Measurements from ENCODE around the gene POLR1B. TPM values are rescaled to one million over a fixed set of nuclear protein-coding genes. Genes with fewer than 3 reads are reported as not detected.

POLR1B gene, protein sequence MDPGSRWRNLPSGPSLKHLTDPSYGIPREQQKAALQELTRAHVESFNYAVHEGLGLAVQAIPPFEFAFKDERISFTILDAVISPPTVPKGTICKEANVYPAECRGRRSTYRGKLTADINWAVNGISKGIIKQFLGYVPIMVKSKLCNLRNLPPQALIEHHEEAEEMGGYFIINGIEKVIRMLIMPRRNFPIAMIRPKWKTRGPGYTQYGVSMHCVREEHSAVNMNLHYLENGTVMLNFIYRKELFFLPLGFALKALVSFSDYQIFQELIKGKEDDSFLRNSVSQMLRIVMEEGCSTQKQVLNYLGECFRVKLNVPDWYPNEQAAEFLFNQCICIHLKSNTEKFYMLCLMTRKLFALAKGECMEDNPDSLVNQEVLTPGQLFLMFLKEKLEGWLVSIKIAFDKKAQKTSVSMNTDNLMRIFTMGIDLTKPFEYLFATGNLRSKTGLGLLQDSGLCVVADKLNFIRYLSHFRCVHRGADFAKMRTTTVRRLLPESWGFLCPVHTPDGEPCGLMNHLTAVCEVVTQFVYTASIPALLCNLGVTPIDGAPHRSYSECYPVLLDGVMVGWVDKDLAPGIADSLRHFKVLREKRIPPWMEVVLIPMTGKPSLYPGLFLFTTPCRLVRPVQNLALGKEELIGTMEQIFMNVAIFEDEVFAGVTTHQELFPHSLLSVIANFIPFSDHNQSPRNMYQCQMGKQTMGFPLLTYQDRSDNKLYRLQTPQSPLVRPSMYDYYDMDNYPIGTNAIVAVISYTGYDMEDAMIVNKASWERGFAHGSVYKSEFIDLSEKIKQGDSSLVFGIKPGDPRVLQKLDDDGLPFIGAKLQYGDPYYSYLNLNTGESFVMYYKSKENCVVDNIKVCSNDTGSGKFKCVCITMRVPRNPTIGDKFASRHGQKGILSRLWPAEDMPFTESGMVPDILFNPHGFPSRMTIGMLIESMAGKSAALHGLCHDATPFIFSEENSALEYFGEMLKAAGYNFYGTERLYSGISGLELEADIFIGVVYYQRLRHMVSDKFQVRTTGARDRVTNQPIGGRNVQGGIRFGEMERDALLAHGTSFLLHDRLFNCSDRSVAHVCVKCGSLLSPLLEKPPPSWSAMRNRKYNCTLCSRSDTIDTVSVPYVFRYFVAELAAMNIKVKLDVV
- total RNA-seq (2022) = 36.4 and 36.9 TPM in 2 replicates
- percentile 85 among the genes with signal in this experiment for Bru-seq, nascent RNA
- BruChase-seq, experiment 1, labeled RNA remaining after a 6-hour chase = percentile 78 among the genes with signal in this experiment
- percentile 84 among the genes with signal in this experiment for BruChase-seq, experiment 2, labeled RNA remaining after a 2-hour chase
- long read RNA-seq, full-length matches to known transcripts = 25 of 31 reads
- long read RNA-seq, partial matches to known transcripts = 2 of 31 reads
- long read RNA-seq, other reads (novel, unspliced or antisense) = 4 of 31 reads

DNA sequence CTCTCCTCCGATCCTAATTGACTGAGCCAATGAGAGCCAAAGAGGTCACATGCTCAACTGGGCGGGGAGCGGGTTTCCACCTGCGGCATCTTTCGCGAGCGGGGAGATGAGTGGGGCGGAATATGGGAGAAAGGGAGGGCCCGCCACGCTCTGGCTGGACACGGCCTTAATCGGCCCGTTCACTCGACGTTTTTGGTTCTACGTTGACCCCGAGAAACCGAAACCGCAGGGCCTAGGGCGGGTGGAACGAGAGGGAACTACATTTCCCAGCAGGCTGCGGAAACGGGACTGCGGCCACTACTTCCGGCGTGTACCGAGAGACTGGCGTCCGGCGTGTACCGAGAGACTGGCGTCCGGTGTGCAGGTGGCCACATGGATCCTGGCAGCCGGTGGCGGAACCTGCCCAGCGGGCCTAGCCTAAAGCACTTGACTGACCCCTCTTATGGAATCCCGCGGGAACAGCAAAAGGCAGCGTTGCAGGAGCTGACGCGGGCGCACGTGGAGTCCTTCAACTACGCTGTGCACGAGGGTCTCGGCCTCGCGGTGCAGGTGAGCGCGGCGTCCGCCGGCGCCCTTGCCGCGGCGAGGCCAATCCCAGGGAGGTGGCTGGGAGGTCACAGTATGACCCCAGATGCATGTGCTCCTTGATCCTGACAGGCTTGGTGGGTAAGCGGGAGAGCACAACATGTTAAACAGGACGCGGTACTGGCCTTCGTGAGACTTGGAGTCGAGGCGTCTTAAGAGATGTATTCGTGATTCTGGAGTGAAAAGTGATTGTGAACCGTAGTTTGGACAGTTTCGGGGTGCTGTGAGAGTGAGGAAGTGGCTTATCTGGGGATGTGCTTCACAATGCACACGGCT, at the start of gene POLR1B:
Gene POLR1B, plus strand, starts transcription at position 343 of the 861 bp plus-strand sequence. Its CDS starts 30 bp downstream, at position 373.
- intact Hi-C loops (cut with micrococcal nuclease; ENCODE audit: unreplicated experiment) = no loop called here
- no TSS peak for BruUV-seq (replicated peaks)
- no peaks in the 10 kb centered on the region for H3K27me3 Mint-ChIP-seq (ENCODE audit: unreplicated experiment)

DNA sequence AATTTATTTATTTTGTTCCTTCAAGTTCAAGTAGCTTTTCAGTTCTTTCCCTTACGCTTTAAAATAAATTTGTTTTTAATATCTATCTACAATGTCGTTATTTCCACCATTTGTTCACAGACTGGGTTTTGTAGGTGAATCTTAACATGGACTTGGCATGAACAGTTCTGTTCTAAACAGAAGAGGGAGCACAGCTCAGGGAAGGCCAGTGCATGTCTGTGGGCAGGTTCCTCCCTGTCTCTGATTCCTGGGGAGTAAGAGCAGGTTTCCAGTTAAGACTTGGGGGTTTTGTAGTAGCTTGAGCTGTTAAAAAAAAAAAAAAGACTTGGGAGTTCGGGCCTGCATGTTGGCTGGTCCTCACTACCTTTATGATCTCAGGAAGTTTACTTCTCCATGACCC, 49.2 kb upstream of the POLR1B start:
- Mint-ChIP-seq H3K4me1 (ENCODE audit: low read depth, unreplicated experiment) (no peaks in the 10 kb centered on the region), H3K27ac (ENCODE audit: unreplicated experiment) (no peak overlapping the region), H3K27me3 (ENCODE audit: unreplicated experiment) (no peaks in the 10 kb centered on the region), H3K9me3 (ENCODE audit: low read depth, unreplicated experiment) (no peaks in the 10 kb centered on the region), H3K36me3 (ENCODE audit: insufficient read depth, unreplicated experiment) (no peaks in the 10 kb centered on the region), H3K4me3 (ENCODE audit: low read depth, unreplicated experiment) (no peak overlapping the region)
- intact Hi-C loops (cut with micrococcal nuclease; ENCODE audit: unreplicated experiment) = no loop called here
- no peak for DNase-seq
- BruUV-seq (replicated peaks) = no TSS peak
- TF ChIP-seq, protein P1, sequence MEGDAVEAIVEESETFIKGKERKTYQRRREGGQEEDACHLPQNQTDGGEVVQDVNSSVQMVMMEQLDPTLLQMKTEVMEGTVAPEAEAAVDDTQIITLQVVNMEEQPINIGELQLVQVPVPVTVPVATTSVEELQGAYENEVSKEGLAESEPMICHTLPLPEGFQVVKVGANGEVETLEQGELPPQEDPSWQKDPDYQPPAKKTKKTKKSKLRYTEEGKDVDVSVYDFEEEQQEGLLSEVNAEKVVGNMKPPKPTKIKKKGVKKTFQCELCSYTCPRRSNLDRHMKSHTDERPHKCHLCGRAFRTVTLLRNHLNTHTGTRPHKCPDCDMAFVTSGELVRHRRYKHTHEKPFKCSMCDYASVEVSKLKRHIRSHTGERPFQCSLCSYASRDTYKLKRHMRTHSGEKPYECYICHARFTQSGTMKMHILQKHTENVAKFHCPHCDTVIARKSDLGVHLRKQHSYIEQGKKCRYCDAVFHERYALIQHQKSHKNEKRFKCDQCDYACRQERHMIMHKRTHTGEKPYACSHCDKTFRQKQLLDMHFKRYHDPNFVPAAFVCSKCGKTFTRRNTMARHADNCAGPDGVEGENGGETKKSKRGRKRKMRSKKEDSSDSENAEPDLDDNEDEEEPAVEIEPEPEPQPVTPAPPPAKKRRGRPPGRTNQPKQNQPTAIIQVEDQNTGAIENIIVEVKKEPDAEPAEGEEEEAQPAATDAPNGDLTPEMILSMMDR (IDR thresholded peaks at IDR 0.05; ENCODE audit: unreplicated experiment) = no peak
- CTCF ChIA-PET = no interaction called here

More for the DNA sequence above, at the start of gene POLR1B:
- TF ChIP-seq, protein P1 (IDR thresholded peaks at IDR 0.05; ENCODE audit: unreplicated experiment) = no peak
- Mint-ChIP-seq H3K36me3 (ENCODE audit: insufficient read depth, unreplicated experiment) (peaks cover 5% of the 10 kb centered on the region), H3K4me1 (ENCODE audit: low read depth, unreplicated experiment) (peaks cover 5% of the 10 kb centered on the region), H3K4me3 (ENCODE audit: low read depth, unreplicated experiment) (no peak within 1 kb of the TSS), H3K9me3 (ENCODE audit: low read depth, unreplicated experiment) (no peaks in the 10 kb centered on the region), H3K27ac (ENCODE audit: unreplicated experiment) (no peak within 1 kb of the TSS)
- DNase-seq = peak; percentile 91
- CTCF ChIA-PET = no interaction called here

- CTCF ChIA-PET = interaction anchor here (0.6 to 1.2 kb wide), 3 partner anchors 13 to 498 kb away, joined by 3 to 4 read pairs (median 3); no protein-coding TSS in a partner anchor
- no peaks in the 10 kb centered on the region for H3K4me1 Mint-ChIP-seq (ENCODE audit: low read depth, unreplicated experiment)
These were observed 48.2 kb upstream of the POLR1B start for GRCh38 chr2:112493858-112494648.

More at GRCh38 chr2:112493858-112494648, 48.2 kb upstream of the POLR1B start:
- intact Hi-C loops (cut with micrococcal nuclease; ENCODE audit: unreplicated experiment) = no loop called here
- H3K4me3 Mint-ChIP-seq (ENCODE audit: low read depth, unreplicated experiment) = no peak overlapping the region
- no peaks in the 10 kb centered on the region for H3K36me3 Mint-ChIP-seq (ENCODE audit: insufficient read depth, unreplicated experiment)
- DNase-seq = peak; percentile 30
- no peaks in the 10 kb centered on the region for H3K9me3 Mint-ChIP-seq (ENCODE audit: low read depth, unreplicated experiment)
- H3K27ac Mint-ChIP-seq (ENCODE audit: unreplicated experiment) = no peak overlapping the region
- H3K27me3 Mint-ChIP-seq (ENCODE audit: unreplicated experiment) = no peaks in the 10 kb centered on the region
- no TSS peak for BruUV-seq (replicated peaks)
- TF ChIP-seq, protein P1 (IDR thresholded peaks at IDR 0.05; ENCODE audit: unreplicated experiment) = no peak
